NCI-H748 (cell line): ENCODE data around the gene SPIN2B.

Experiments used
- DNase-seq: peaks from one replicate; lab custom pipeline; 2025; ENCODE audit not compliant: unreplicated experiment; lab: John Stamatoyannopoulos, UW

The SPIN2B gene

DNA sequence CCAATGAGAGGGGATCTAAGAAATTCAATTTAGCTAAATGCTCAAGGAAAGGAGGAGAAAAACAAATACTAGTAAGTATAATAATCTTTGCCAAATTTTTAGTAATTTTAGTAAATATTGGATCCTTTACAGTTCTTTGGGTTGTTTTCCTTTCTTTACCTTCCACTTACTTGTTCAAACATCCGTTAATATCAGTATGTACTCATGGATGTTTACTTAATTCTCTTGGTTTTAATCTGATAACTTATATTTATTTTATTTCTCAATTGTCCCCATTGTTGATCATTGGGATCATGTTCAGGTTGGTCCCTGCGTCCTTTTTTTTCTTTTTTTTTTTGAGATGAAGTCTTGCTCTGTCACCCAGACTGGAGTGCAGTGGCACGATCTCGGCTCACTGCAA, 46.9 kb downstream of the SPIN2B start:
- no peak for DNase-seq

DNA sequence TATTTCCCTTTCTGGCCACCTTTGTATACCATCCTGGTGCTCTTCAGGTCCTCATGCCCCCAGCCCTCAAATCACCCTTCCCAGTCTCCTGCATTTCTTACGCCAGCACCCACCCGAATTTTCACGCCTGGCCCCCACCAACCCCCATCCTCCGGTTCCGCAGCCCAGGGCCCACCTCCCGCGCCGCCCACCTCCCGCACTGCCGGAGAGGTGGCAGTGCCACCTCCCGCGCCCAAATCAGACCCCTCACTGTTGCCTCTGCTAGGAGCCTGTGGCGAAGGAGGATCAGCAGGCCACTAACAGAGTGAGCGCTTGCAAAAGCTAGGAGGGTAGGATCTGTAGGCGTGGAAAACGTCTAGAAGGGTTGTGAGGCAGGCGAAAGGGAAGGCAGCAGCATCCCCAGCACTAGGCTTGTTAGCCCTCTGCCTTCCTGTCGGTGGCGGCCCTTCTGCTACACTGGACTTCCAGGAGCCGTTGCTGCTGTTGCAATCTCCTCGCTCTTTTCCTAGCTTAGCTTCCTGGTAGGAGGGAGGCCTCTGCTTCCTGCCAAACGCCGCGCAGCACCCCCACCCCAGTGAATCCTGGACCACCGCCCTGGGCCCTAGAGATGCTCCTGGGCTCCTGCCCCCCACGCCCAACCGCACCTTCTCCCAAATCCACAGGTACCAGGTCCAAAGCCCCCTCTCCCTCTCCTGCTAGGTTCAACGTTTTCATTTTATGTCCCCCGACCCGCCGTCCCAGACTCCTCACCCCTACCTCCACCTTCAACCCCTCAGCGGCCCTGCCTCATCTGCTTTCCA, 51.0 kb downstream of the SPIN2B start:
- DNase-seq, result no peak
